Measurements from ENCODE around the gene UFC1. TPM values are rescaled to one million over a fixed set of nuclear protein-coding genes. Genes with fewer than 3 reads are reported as not detected.
"Not testable (repeated sequence)": the region's sequence is repeated elsewhere in the genome, so short reads cannot be mapped to it uniquely, and the experiment has no call there.

Gene UFC1
- total RNA-seq, result 100 to 1,000 TPM; 152 to 154 TPM
- 118 to 127 reads per million in 2 donors for total RNA-seq

DNA sequence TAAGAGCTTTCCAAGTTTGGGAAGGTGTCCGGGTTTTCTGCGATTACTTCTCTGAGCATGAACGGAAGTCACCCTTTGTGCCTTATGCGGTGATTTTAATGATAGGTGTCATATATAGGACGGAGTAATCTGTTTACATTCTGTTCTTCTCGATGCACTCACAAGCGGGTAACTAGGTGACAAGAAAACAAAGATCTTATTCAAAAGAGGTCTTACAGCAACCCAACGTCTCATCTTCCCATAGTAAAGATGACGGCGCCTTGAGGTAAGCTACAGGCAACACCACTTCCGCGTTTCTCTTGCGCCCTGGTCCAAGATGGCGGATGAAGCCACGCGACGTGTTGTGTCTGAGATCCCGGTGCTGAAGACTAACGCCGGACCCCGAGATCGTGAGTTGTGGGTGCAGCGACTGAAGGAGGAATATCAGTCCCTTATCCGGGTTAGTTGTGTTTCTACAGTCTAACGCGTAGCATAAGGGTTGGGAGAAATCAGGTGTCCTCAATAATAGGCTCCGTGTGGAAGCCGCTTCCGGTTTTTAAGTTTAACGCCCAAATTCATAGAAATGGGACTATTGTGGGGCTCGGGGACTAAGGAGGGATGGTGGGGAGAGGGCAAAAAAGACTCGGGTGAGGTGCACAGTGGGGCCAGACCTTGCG is at the start of gene UFC1:
TSS of gene UFC1 (plus strand) at position 297 of the 656 bp plus-strand sequence. CDS start at position 317, 20 bp downstream.
- Mint-ChIP-seq H3K36me3 (ENCODE audit: low read depth) (peaks cover 6% of the 10 kb centered on the region), H3K4me1 (peaks cover 32% of the 10 kb centered on the region), H3K27me3 (no peaks in the 10 kb centered on the region), H3K27ac (peak within 1 kb of the TSS; percentile 99), H3K4me3 (peak within 1 kb of the TSS; percentile 98)
- ATAC-seq (peak; percentile 93), DNase-seq (peak; percentile 57 to 73 (median 69))
- no peaks in the 10 kb centered on the region for H3K9me3 ChIP-seq (ENCODE audit: control insufficient read depth, low read length, poor library complexity, severe bottlenecking)

DNA sequence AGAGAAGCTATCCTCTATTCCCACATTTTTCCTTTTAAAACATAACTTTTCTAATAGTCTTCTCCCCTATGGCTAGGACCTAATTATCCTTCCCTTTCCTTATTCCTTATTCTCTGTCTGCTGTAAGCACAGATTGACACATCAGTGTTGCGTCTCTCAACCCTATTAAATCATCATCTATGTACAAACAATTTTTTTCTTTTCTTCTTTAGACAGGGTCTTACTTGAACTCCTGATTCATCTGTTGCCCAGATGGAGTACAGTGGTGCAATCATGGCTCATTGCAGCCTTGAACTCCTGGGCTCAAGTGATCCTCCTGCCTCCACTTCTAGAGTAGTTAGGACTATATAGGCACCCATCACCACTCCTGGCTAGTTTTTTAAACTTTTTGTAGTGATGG is 47.3 kb upstream of the UFC1 start:
- peak overlapping the region; percentile 89 for H3K27ac Mint-ChIP-seq
- H3K27me3 Mint-ChIP-seq, result no peaks in the 10 kb centered on the region
- DNase-seq (no peak), ATAC-seq (no peak)
- H3K4me1 Mint-ChIP-seq, result peaks cover 10% of the 10 kb centered on the region
- H3K4me3 Mint-ChIP-seq, result no peak overlapping the region
- H3K9me3 ChIP-seq (ENCODE audit: control insufficient read depth, low read length, poor library complexity, severe bottlenecking), result no peaks in the 10 kb centered on the region
- H3K36me3 Mint-ChIP-seq (ENCODE audit: low read depth), result peaks cover 9% of the 10 kb centered on the region

DNA sequence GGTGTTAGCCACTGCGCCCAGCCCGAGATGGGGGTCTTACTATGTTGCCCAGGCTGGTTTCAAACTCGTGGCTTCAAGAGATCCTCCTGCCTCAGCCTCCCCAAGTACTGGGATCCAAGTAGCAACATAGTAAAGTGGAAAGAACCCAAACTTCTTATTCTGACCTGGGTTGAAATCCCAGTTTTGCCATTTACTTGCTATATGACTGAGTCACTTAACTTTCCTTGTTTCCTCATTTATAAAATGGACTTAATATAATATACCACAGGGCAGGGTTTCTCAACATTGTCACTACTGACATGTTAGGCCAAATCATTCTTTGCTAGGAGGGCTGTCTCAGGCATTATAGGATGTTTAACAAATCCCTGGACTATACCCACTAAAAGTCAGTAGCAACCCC is 42.7 kb upstream of the UFC1 start:
- no peak for ATAC-seq
- Mint-ChIP-seq H3K27me3 (no peaks in the 10 kb centered on the region), H3K4me3 (no peak overlapping the region), H3K36me3 (ENCODE audit: low read depth) (peaks cover 6% of the 10 kb centered on the region), H3K27ac (no peak overlapping the region), H3K4me1 (peaks cover 30% of the 10 kb centered on the region)
- DNase-seq, result no peak
- H3K9me3 ChIP-seq (ENCODE audit: control insufficient read depth, low read length, poor library complexity, severe bottlenecking), result no peaks in the 10 kb centered on the region

DNA sequence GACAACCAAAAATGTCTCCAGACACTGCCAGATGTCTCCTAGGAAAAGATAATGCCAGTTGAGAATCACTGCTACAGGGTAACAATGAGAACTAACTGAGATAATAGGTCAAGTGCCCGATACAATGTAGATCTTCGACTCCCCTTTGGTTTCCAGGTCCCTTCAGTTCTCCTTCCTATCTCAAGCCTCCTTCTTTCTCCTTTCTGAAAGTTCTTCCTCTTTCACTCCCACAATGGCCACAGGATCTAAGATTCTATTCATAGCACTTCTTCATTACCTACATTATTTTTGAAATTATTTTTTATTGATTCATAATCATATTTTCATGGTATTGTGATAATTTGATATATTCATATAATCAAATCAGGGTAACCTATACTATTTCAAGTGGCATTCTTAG is 42.3 kb upstream of the UFC1 start:
- peaks cover 33% of the 10 kb centered on the region for H3K4me1 Mint-ChIP-seq
- H3K4me3 Mint-ChIP-seq, result no peak overlapping the region
- H3K27ac Mint-ChIP-seq, result no peak overlapping the region
- no peak for DNase-seq
- H3K36me3 Mint-ChIP-seq (ENCODE audit: low read depth), result peaks cover 6% of the 10 kb centered on the region
- H3K27me3 Mint-ChIP-seq, result no peaks in the 10 kb centered on the region
- no peak for ATAC-seq
- H3K9me3 ChIP-seq (ENCODE audit: control insufficient read depth, low read length, poor library complexity, severe bottlenecking), result no peaks in the 10 kb centered on the region

DNA sequence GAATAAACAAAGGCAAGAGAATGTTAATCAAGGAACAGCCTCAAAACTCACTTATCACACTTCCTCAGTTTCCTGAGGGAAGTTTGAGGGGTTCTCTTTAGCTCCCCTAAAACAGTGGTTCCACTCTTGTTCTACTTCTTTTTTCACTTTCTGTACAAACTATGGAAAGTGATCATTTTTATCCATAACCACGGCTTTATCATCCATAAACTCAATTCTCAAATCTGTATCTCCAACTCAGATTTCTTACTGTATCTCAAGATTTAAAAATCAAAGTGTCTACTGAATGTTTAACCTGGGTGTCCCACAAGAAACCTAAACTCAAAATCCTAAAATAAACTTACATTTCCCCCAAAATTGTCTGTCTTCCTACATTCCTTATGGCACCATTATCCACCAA is 39.9 kb upstream of the UFC1 start:
- Mint-ChIP-seq H3K27ac (peak overlapping the region; percentile 84), H3K4me3 (no peak overlapping the region), H3K27me3 (no peaks in the 10 kb centered on the region), H3K4me1 (peaks cover 41% of the 10 kb centered on the region), H3K36me3 (ENCODE audit: low read depth) (peaks cover 4% of the 10 kb centered on the region)
- ATAC-seq (no peak), DNase-seq (no peak)
- no peaks in the 10 kb centered on the region for H3K9me3 ChIP-seq (ENCODE audit: control insufficient read depth, low read length, poor library complexity, severe bottlenecking)

DNA sequence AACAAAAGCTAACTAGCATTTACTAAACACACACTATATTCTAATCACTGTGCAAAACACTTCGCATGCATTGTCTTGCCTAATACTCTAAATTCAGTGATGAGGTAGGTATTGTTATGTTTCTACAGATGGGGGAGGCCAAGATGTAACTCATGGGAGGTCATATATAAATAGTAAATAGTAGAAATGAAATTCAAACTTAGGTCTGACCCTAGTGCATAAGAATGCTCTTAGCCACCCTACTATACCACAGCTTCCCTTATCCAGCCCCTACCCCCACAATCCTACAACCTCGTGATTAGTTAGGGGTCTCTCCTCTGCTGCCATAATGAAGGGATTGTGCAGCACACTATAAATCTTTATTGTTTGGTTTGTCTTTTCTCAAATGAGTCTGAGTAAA is 39.2 kb upstream of the UFC1 start:
- Mint-ChIP-seq H3K36me3 (ENCODE audit: low read depth) (peaks cover 3% of the 10 kb centered on the region), H3K27me3 (no peaks in the 10 kb centered on the region), H3K27ac (peak overlapping the region; percentile 84), H3K4me3 (no peak overlapping the region), H3K4me1 (peaks cover 45% of the 10 kb centered on the region)
- no peaks in the 10 kb centered on the region for H3K9me3 ChIP-seq (ENCODE audit: control insufficient read depth, low read length, poor library complexity, severe bottlenecking)
- ATAC-seq, result no peak
- no peak for DNase-seq

DNA sequence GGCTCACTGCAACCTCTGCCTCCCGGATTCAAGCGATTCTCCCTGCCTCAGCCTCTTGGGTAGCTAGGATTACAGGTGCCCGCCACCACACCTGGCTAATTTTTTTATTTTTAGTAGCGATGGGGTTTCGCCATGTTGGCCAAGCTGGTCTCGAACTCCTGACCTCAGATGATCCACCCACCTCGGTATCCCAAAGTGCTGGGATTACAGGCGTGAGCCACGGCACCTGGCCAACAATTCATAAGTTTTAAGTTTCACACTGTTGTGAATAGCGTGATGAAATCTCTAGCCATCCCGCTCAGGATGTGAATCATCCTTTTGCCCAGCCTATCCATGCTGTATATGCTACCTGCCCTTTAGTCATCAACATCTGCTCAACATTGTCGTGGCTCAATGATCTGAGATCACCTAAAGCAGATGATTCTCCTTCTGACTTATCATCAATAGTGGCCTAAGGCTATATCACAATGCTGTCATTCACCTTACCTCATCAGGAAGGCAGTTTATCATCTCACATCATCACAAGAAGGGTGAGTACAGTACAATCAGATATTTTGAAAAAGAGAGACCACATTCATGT is 38.6 kb upstream of the UFC1 start:
- Mint-ChIP-seq H3K27me3 (no peaks in the 10 kb centered on the region), H3K27ac (peak overlapping the region; percentile 84), H3K36me3 (ENCODE audit: low read depth) (peaks cover 3% of the 10 kb centered on the region), H3K4me3 (no peak overlapping the region), H3K4me1 (peaks cover 49% of the 10 kb centered on the region)
- no peaks in the 10 kb centered on the region for H3K9me3 ChIP-seq (ENCODE audit: control insufficient read depth, low read length, poor library complexity, severe bottlenecking)
- DNase-seq (no peak), ATAC-seq (no peak)

DNA sequence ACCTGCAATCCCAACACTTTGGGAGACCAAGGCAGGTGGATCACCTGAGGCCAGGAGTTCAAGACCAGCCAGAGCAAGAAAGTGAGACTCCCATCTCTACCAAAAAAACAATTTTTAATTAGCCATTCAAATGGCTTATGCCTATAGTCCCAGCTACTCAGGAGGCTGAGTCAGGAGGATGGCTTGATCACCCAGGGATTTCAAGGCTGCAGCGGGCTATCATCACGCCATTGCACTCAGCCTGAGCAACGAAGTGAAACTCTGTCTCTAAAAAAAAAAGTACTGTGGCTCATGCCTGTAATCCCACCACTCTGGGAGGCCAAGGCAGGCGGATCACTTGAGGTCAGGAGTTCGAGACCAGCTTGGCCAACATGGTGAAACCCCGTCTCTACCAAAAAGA is 37.8 kb upstream of the UFC1 start:
- Mint-ChIP-seq H3K27ac (peak overlapping the region; percentile 94), H3K4me3 (peak overlapping the region; percentile 53), H3K4me1 (peaks cover 51% of the 10 kb centered on the region)
- ATAC-seq; H3K27me3 Mint-ChIP-seq; H3K9me3 ChIP-seq (ENCODE audit: control insufficient read depth, low read length, poor library complexity, severe bottlenecking); DNase-seq; H3K36me3 Mint-ChIP-seq (ENCODE audit: low read depth): not testable (repeated sequence)

DNA sequence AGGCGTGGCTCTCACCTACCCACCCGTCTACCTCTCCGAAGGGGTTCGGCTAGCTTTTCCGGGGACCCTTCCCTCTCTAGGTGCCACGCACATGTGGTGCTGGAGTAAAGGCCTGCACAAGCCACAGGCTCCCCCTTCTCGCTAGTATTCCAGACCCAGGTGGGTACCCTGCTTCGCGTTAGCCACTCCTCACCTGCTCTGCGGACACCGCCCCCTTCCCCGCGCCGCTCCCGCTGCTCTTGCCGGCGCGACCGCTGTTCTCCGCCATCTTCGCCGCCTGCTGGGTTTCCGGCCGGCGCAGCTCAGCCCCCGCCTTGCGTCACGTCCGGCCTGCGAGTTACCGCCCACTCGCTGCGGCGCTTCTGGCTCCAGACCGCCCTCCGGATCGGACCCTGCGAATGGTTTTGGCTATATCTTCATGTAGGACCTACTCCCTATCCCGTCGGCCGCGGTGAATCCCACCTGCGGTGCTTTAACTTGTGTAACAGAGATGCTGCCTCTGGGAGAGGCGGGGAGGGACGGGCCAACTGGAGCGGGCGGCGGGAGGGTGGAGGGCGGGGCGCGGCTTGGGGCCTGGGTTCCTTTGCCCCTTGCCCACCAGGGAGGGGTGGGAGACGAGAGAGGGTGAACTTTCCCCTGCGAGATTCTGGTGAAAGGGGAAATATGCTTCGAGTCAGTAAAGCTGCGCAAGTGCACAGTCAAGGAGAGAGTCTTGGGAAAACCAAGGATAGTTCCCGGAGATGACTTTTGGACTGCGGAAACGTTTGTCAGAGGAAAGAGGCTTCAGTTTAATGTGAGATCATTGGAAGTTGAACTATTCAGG is 35.8 kb upstream of the UFC1 start, which contains the start of the genes NIT1 and PFDN2:
TSS of gene NIT1 (plus strand) at position 347 of the 823 bp plus-strand sequence. CDS start at position 419, 72 bp downstream.
TSS of gene PFDN2 (minus strand) at position 279 of the 823 bp plus-strand sequence. CDS start at position 268, 11 bp downstream.
- no peaks in the 10 kb centered on the region for H3K27me3 Mint-ChIP-seq

DNA sequence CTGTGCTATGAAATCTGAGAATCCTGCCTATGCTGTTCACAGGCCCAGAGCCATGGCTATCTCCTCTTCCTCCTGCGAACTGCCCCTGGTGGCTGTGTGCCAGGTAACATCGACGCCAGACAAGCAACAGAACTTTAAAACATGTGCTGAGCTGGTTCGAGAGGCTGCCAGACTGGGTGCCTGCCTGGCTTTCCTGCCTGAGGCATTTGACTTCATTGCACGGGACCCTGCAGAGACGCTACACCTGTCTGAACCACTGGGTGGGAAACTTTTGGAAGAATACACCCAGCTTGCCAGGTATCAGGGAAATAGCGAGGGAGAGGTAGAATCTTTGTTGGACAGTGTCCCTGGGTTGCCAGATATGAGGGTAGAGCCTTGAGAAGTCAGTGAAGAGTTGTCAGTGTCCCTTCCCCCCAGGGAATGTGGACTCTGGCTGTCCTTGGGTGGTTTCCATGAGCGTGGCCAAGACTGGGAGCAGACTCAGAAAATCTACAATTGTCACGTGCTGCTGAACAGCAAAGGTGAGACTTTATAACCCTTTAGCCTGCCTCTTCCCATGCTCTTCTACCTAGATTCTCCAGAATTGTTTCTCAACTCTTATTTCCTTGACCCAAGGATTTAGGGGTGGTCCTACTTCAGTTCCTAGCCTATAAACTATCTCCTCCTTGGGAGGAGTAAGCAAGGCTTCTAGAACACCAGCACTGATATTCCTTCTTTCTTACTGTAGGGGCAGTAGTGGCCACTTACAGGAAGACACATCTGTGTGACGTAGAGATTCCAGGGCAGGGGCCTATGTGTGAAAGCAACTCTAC is 34.5 kb upstream of the UFC1 start:
- Mint-ChIP-seq H3K4me1 (peaks cover 33% of the 10 kb centered on the region), H3K36me3 (ENCODE audit: low read depth) (peaks cover 1% of the 10 kb centered on the region), H3K27me3 (no peaks in the 10 kb centered on the region), H3K4me3 (peak overlapping the region; percentile 97), H3K27ac (peak overlapping the region; percentile 94)
- no peaks in the 10 kb centered on the region for H3K9me3 ChIP-seq (ENCODE audit: control insufficient read depth, low read length, poor library complexity, severe bottlenecking)
- peak; percentile 69 for ATAC-seq
- DNase-seq, result peak in 2 of 3 donors; percentile 21 to 44

More for the DNA sequence above, 35.8 kb upstream of the UFC1 start, which contains the start of the genes NIT1 and PFDN2:
- H3K36me3 Mint-ChIP-seq (ENCODE audit: low read depth), result peaks cover 3% of the 10 kb centered on the region
- peaks cover 42% of the 10 kb centered on the region for H3K4me1 Mint-ChIP-seq
- DNase-seq (peak; percentile 75 to 81 (median 79)), ATAC-seq (peak; percentile 83)
- H3K27ac Mint-ChIP-seq, result peak within 1 kb of the TSS; percentile 94
- H3K9me3 ChIP-seq (ENCODE audit: control insufficient read depth, low read length, poor library complexity, severe bottlenecking), result no peaks in the 10 kb centered on the region
- peak within 1 kb of the TSS; percentile 97 for H3K4me3 Mint-ChIP-seq

DNA sequence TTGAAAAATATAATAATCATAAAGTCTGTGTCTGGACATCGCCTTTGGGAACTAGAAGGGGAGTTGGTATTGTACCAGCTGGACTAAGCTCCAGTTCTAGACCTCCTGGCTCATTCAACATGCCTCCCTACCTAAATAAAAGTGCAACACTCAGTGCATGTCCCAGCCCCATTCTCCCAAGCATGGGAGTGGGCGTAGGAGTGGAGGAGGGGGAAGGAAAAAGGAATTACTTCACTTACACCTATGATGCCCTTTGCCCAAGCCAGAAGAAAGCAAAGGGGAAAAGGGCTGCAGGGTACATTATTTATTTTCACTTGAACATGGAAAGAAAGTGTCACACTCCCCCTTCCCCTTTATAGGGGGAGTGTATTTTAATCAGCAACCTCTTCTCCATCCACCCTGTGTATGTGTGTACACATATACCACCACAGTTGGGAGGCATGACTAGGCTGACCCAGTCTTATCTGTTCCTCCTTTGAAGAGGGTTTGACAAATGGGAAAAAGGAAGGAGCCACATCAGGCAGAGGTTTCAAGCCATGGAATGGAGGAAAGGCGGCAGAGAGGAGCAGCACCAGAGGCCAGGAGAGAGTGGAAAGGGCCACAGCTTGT is 32.6 kb upstream of the UFC1 start:
- no peaks in the 10 kb centered on the region for H3K9me3 ChIP-seq (ENCODE audit: control insufficient read depth, low read length, poor library complexity, severe bottlenecking)
- ATAC-seq (no peak), DNase-seq (no peak)
- Mint-ChIP-seq H3K36me3 (ENCODE audit: low read depth) (peaks cover 5% of the 10 kb centered on the region), H3K27ac (peak overlapping the region; percentile 24), H3K4me1 (peaks cover 36% of the 10 kb centered on the region), H3K27me3 (no peaks in the 10 kb centered on the region), H3K4me3 (no peak overlapping the region)

DNA sequence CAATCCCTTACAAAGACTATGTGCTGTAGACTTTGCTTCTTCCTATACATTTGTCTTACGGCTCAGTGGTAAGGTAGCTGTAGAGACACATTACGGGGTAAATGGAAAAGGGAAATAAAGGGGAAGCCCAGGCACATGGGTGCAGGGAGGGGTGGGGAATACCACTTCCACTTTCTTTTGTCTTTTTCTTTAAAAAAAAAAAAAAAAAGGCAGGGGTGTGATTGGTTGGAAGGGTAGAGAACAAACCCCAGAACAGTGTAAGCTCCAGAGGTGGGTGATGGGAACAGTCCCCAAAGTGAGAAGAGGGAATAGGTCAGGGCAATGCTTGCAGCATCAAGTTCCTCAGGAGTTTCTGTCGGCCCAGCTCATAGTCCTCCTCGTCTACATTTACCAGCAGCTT is 31.9 kb upstream of the UFC1 start:
- peaks cover 37% of the 10 kb centered on the region for H3K4me1 Mint-ChIP-seq
- no peak overlapping the region for H3K27ac Mint-ChIP-seq
- no peak for DNase-seq
- H3K9me3 ChIP-seq (ENCODE audit: control insufficient read depth, low read length, poor library complexity, severe bottlenecking), result no peaks in the 10 kb centered on the region
- no peak overlapping the region for H3K4me3 Mint-ChIP-seq
- H3K27me3 Mint-ChIP-seq, result no peaks in the 10 kb centered on the region
- no peak for ATAC-seq
- H3K36me3 Mint-ChIP-seq (ENCODE audit: low read depth), result peaks cover 8% of the 10 kb centered on the region

Data from T-helper 17 cell (primary cell).